Cardiac fibroblast (primary cell): ENCODE data around the gene UNK.

Source experiments
- DNase-seq, 2 donors: peaks; one replicate each; pipeline versions ENCODE4 v3.0.0 to v3.0.0-alpha.2; 2010; ENCODE audit warnings: low read depth in 2 of 2
- H3K4me3 ChIP-seq, 2 donors: replicated peaks in 1 of 2; 1 replicate in 1 of 2; 2 replicates in 1 of 2; pipeline ENCODE4 v1.5.1; 2011; ENCODE audit warnings: low read depth in 2 of 2, low read length in 2 of 2, mild to moderate bottlenecking in 2 of 2, moderate library complexity in 1 of 2
- TF ChIP-seq, protein P1 (sequence below): IDR thresholded peaks from one replicate; pipeline ENCODE4 v1.5.1; 2011; ENCODE audit warnings: low read depth, mild to moderate bottlenecking, low read length, inconsistent platforms

Gene UNK, protein sequence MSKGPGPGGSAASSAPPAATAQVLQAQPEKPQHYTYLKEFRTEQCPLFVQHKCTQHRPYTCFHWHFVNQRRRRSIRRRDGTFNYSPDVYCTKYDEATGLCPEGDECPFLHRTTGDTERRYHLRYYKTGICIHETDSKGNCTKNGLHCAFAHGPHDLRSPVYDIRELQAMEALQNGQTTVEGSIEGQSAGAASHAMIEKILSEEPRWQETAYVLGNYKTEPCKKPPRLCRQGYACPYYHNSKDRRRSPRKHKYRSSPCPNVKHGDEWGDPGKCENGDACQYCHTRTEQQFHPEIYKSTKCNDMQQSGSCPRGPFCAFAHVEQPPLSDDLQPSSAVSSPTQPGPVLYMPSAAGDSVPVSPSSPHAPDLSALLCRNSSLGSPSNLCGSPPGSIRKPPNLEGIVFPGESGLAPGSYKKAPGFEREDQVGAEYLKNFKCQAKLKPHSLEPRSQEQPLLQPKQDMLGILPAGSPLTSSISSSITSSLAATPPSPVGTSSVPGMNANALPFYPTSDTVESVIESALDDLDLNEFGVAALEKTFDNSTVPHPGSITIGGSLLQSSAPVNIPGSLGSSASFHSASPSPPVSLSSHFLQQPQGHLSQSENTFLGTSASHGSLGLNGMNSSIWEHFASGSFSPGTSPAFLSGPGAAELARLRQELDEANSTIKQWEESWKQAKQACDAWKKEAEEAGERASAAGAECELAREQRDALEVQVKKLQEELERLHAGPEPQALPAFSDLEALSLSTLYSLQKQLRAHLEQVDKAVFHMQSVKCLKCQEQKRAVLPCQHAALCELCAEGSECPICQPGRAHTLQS

DNA sequence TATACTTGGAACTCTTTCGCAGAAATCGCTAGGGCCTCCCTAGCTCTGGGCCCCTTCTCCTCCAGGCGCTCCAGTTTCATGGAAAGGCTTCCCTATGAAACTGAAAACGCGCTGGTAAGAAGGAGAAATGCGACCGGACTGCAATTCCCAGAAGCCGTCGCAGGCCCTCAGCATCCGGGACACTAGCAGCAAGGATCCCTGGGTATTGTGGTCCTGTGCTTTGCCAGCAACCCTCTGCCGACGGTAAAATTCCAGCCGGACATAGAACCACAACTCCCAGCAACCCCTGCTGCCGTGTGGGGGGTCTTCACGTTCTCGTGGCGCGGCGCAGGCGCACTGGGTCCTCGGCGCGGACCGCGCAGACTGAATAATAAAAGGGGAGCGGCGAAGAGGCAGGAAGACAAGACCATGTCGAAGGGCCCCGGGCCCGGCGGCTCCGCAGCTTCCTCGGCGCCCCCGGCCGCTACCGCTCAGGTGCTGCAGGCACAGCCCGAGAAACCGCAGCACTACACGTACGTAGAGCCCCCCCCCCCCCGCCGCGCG, at the start of gene UNK:
UNK (plus strand) TSS at position 334 of the 543 bp plus-strand sequence; CDS start at position 409, 75 bp downstream.
- peak within 1 kb of the TSS; percentile 63 to 75 for H3K4me3 ChIP-seq
- DNase-seq, result peak; percentile 100
- TF ChIP-seq, protein P1, sequence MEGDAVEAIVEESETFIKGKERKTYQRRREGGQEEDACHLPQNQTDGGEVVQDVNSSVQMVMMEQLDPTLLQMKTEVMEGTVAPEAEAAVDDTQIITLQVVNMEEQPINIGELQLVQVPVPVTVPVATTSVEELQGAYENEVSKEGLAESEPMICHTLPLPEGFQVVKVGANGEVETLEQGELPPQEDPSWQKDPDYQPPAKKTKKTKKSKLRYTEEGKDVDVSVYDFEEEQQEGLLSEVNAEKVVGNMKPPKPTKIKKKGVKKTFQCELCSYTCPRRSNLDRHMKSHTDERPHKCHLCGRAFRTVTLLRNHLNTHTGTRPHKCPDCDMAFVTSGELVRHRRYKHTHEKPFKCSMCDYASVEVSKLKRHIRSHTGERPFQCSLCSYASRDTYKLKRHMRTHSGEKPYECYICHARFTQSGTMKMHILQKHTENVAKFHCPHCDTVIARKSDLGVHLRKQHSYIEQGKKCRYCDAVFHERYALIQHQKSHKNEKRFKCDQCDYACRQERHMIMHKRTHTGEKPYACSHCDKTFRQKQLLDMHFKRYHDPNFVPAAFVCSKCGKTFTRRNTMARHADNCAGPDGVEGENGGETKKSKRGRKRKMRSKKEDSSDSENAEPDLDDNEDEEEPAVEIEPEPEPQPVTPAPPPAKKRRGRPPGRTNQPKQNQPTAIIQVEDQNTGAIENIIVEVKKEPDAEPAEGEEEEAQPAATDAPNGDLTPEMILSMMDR, result no peak

DNA sequence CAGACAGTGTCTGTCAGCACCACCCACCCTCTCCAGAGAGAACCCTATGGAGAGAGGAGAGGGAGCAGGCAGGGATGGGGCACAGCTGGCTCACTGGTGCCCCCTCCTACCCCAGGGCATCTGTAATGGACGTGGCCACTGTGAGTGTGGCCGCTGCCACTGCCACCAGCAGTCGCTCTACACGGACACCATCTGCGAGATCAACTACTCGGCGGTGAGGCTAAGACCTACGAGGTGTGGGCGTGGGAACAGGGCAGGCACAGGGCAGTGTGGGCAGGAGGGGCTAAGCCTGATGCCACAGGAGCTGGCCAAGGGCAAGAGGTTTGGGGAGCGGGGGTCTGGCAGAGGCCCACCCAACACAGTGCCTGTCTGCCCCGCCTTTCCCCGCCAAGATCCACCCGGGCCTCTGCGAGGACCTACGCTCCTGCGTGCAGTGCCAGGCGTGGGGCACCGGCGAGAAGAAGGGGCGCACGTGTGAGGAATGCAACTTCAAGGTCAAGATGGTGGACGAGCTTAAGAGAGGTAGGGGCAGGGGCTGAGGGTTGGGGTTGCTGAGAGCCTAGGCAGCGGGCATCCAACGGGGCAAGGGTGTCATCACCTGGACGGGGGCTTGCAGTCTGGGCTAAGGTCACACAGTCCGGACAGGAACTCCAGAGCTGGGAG, 48.3 kb upstream of the UNK start:
- TF ChIP-seq, protein P1, result no peak
- no peak for DNase-seq
- H3K4me3 ChIP-seq, result no peak overlapping the region

DNA sequence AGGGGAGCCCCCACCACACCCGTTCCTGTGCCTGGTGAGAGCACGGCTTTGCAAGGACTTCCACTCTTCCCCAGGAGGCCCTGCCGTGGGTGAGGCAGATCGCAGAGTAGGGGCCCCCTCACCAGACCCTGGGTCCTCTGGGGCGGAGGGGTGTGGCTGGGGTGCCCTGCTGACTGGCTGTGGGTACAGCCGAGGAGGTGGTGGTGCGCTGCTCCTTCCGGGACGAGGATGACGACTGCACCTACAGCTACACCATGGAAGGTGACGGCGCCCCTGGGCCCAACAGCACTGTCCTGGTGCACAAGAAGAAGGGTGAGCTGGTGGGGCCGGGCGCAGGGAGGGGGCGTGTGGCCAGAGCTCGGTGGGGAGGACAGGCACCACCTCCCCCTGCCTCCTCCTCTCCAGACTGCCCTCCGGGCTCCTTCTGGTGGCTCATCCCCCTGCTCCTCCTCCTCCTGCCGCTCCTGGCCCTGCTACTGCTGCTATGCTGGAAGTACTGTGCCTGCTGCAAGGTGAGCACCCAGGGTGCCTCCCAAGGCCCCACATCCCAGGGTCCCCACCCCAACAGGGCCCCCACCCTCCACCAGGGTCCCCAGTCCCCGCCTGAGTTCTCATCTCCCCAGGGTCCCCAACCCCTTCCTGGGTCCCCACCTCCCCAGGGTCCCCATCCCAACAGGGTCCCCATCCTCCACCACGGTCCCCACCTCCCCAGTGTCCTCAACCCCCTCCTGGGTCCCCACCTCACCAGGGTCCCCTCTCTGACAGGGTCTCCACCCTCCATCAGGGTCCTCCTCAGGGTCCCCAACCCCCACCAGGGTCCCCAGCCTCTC, 47.3 kb upstream of the UNK start:
- no peak for DNase-seq
- TF ChIP-seq, protein P1, result no peak
- H3K4me3 ChIP-seq, result no peak overlapping the region

DNA sequence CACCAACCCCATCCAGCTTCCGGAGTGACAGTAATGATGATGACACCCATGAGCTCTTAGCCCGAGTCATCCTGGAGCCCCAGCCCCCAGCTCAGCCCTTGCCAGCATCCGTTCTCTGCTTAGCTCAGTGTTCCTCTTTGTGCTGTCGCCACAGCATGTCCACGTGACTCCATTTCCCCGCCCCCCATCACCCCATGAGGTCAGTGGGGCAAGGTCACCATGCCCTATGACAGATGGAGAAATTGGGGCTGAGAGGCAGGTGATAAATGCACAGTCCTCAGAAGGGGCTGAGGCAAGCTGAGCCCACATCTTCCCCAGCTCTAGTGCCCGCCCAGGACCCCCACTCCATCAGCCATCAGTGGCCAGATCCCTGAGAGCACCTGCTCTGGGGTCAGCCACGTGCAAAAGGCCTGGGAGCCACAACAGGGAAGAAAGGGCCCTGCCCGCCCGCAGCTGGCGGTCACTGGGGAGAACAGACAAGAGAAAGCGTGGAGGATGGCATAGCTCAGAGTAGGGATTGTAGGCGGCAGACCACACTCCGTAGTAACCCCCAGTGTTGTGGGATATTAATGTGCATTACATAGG, 46.3 kb upstream of the UNK start:
- peak; percentile 46 to 59 for DNase-seq
- H3K4me3 ChIP-seq, result no peak overlapping the region
- TF ChIP-seq, protein P1, result no peak

DNA sequence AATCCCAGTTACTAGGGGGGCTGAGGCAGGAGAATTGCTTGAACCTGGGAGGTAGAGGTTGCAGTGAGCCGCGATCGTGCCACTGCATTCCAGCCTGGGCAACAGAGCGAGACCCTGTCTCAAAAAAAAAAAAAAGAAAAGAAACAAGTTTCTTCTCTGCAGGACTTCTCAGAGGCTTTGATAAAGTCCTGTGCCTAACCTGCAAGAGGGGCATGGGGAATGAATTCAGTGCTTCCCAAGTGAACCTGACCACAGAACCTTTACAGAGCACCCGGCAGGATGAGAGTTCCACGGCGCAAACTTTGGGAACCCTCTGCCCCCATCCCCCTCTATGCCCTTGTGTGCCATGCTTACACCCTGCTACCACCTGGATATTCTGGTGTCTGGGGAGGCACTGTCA, 45.4 kb upstream of the UNK start:
- no peak overlapping the region for H3K4me3 ChIP-seq
- DNase-seq, result no peak
- TF ChIP-seq, protein P1, result no peak
